ENCODE measurements around the gene KIF20B.

KIF20B gene

GRCh38 chr10:89690027-89690426, 11.4 kb upstream of the KIF20B start:
- no peak for TF ChIP-seq CTCF (IDR thresholded peaks at IDR 0.05; ENCODE audit: low read depth, low read length)
- H3K4me3 ChIP-seq (ENCODE audit: low read depth, low read length): no peak overlapping the region

- no peak overlapping the region for H3K4me3 ChIP-seq (ENCODE audit: low read depth, low read length)
- TF ChIP-seq CTCF (IDR thresholded peaks at IDR 0.05; ENCODE audit: low read depth, low read length): no peak
Observed at GRCh38 chr10:89692416-89692815, 9.0 kb upstream of the KIF20B start.

GRCh38 chr10:89693176-89693575, 8.2 kb upstream of the KIF20B start:
- H3K4me3 ChIP-seq (ENCODE audit: low read depth, low read length): no peak overlapping the region
- TF ChIP-seq CTCF (IDR thresholded peaks at IDR 0.05; ENCODE audit: low read depth, low read length): no peak

GRCh38 chr10:89695307-89695706, 6.1 kb upstream of the KIF20B start:
- no peak for TF ChIP-seq CTCF (IDR thresholded peaks at IDR 0.05; ENCODE audit: low read depth, low read length)
- H3K4me3 ChIP-seq (ENCODE audit: low read depth, low read length): no peak overlapping the region

- TF ChIP-seq CTCF (IDR thresholded peaks at IDR 0.05; ENCODE audit: low read depth, low read length): no peak
- H3K4me3 ChIP-seq (ENCODE audit: low read depth, low read length): no peak overlapping the region
Observed at GRCh38 chr10:89697946-89698345, 3.4 kb upstream of the KIF20B start.

GRCh38 chr10:89699581-89700064, 1.8 kb upstream of the KIF20B start:
- H3K4me3 ChIP-seq (ENCODE audit: low read depth, low read length): no peak overlapping the region
- no peak for TF ChIP-seq CTCF (IDR thresholded peaks at IDR 0.05; ENCODE audit: low read depth, low read length)

GRCh38 chr10:89700923-89701241, 508 bp upstream of the KIF20B start:
- H3K4me3 ChIP-seq (ENCODE audit: low read depth, low read length): peak overlapping the region; percentile 72
- TF ChIP-seq CTCF (IDR thresholded peaks at IDR 0.05; ENCODE audit: low read depth, low read length): no peak

Data from WI38 (cell line).